Neural progenitor cell (in vitro differentiated cells): ENCODE results near the gene RAMP3. TPM values are rescaled to one million over a fixed set of nuclear protein-coding genes. Genes with fewer than 3 reads are reported as not detected.

Experiments used
- DNase-seq: peaks from one replicate; pipeline ENCODE4 v3.0.0-alpha.2; 2016; ENCODE audit warnings: low spot score
- H2AFZ ChIP-seq: fragments of 200-600 bp; sonication (generic); replicated peaks from 2 replicates; pipeline ENCODE4 v1.6.1; 2016; ENCODE audit warnings: antibody characterized with exemption
- H3F3A ChIP-seq: fragments of 200-600 bp; sonication (generic); 2 replicates; pipeline ENCODE4 v1.6.1; 2016; ENCODE audit warnings: antibody characterized with exemption, low read depth
- H3K27ac ChIP-seq: fragments of 200-600 bp; sonication (generic); 2 replicates; pipeline ENCODE4 v1.5.1; 2016; ENCODE audit warnings: mild to moderate bottlenecking
- H3K27me3 ChIP-seq: fragments of 200-600 bp; sonication (generic); 2 replicates; pipeline ENCODE4 v1.6.1; 2016; ENCODE audit warnings: mild to moderate bottlenecking, moderate library complexity
- H3K36me3 ChIP-seq: fragments of 200-600 bp; sonication (generic); 2 replicates; pipeline ENCODE4 v1.5.1; 2016
- H3K4me1 ChIP-seq: fragments of 200-600 bp; sonication (generic); 2 replicates; pipeline ENCODE4 v1.6.1; 2016; ENCODE audit warnings: mixed run types
- H3K4me2 ChIP-seq: fragments of 200-600 bp; sonication (generic); 2 replicates; pipeline ENCODE4 v1.6.1; 2016
- H3K4me3 ChIP-seq: fragments of 200-600 bp; sonication (generic); 2 replicates; pipeline ENCODE4 v1.5.1; 2016
- H3K79me2 ChIP-seq: fragments of 200-600 bp; sonication (generic); 2 replicates; pipeline ENCODE4 v1.6.1; 2016; ENCODE audit warnings: low read depth
- H3K9ac ChIP-seq: fragments of 200-600 bp; sonication (generic); 2 replicates; pipeline ENCODE4 v1.6.1; 2016
- H3K9me3 ChIP-seq: fragments of 200-600 bp; sonication (generic); 2 replicates; pipeline ENCODE4 v1.5.1; 2016; ENCODE audit warnings: low read depth
- H4K20me1 ChIP-seq: fragments of 200-600 bp; sonication (generic); 2 replicates; pipeline ENCODE4 v1.6.1; 2016; ENCODE audit warnings: low read depth
- H3K27ac Mint-ChIP-seq: 3 replicates; pipeline ENCODE4 v1.8.0; 2021; ENCODE audit warnings: mixed read lengths
- H3K27me3 Mint-ChIP-seq: 2 replicates; pipeline ENCODE4 v1.8.0; 2022; ENCODE audit warnings: low read depth, mild to moderate bottlenecking, inconsistent platforms, moderate library complexity, mixed read lengths; ENCODE audit not compliant: insufficient read depth
- H3K36me3 Mint-ChIP-seq: 3 replicates; pipeline ENCODE4 v1.8.0; 2021; ENCODE audit warnings: mixed read lengths
- H3K4me1 Mint-ChIP-seq: 3 replicates; pipeline ENCODE4 v1.8.0; 2021; ENCODE audit warnings: mixed read lengths
- H3K4me3 Mint-ChIP-seq: 3 replicates; pipeline ENCODE4 v1.8.0; 2021; ENCODE audit warnings: mild to moderate bottlenecking, moderate library complexity, mixed read lengths
- H3K9me3 Mint-ChIP-seq: 3 replicates; pipeline ENCODE4 v1.8.0; 2020; ENCODE audit warnings: mixed read lengths
- EZH2 ChIP-seq: fragments of 200-600 bp; sonication (generic); IDR thresholded peaks from 2 replicates; pipeline ENCODE4 v1.6.1; 2017; ENCODE audit warnings: antibody characterized with exemption, mild to moderate bottlenecking, moderate library complexity
- EZH2phosphoT487 ChIP-seq: fragments of 200-600 bp; sonication (generic); IDR thresholded peaks from 2 replicates; pipeline ENCODE4 v1.6.1; 2017; ENCODE audit warnings: antibody characterized with exemption
- total RNA-seq: library from RNA; depleted of rRNA; stranded (reverse); fragments of >200 nt; gene quantifications from 2 replicates; pipeline ENCODE4 v1.2.3, GENCODE V29; 2015; ENCODE audit warnings: low replicate concordance
- TF ChIP-seq, protein P1 (sequence below): fragments of 200-600 bp; sonication (generic); IDR thresholded peaks from 2 replicates; pipeline ENCODE4 v1.5.1; 2017; ENCODE audit warnings: antibody characterized with exemption, mild to moderate bottlenecking

The RAMP3 gene
- total RNA-seq, 1 donor from 2014 or later: not detected

DNA sequence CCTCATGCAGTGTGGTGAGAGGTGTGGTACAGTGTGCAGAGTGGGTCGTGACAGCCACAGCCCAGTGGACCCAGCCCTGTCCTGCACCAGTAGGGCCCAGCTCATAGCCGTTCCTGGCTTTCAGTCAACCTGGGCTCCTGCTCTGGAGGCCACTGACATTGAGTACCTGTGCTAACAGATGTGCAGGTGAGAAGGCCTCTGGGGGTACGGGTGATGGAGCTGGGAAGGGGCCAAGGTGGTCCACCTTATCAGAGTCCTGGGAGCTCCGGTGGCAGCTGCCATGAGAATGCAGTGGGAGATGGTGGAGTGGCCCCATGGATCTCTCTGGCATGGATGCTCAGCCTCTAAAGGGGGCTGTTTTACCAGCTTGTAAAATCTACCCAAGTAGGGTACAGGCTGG is 40.0 kb upstream of the RAMP3 start:
- no peaks in the 10 kb centered on the region for H3K9me3 Mint-ChIP-seq
- H3K9me3 ChIP-seq: no peaks in the 10 kb centered on the region
- no peaks in the 10 kb centered on the region for H3K36me3 Mint-ChIP-seq
- no peak overlapping the region for H2AFZ ChIP-seq
- H3K4me1 ChIP-seq: peaks cover 1% of the 10 kb centered on the region
- no peak overlapping the region for H3K27ac ChIP-seq
- no peak overlapping the region for H3K27ac Mint-ChIP-seq
- H3K4me3 ChIP-seq: no peak overlapping the region
- H3K4me3 Mint-ChIP-seq: no peak overlapping the region
- no peak overlapping the region for H3K9ac ChIP-seq
- no peaks in the 10 kb centered on the region for H3K36me3 ChIP-seq
- H4K20me1 ChIP-seq: no peaks in the 10 kb centered on the region
- H3K4me2 ChIP-seq: no peak overlapping the region
- H3K27me3 Mint-ChIP-seq: peaks cover 4% of the 10 kb centered on the region
- DNase-seq: no peak
- peaks cover 44% of the 10 kb centered on the region for H3K27me3 ChIP-seq
- TF ChIP-seq EZH2phosphoT487: no peak
- peaks cover under 1% of the 10 kb centered on the region for H3K79me2 ChIP-seq
- H3F3A ChIP-seq: peaks cover 1% of the 10 kb centered on the region
- peaks cover 3% of the 10 kb centered on the region for H3K4me1 Mint-ChIP-seq

DNA sequence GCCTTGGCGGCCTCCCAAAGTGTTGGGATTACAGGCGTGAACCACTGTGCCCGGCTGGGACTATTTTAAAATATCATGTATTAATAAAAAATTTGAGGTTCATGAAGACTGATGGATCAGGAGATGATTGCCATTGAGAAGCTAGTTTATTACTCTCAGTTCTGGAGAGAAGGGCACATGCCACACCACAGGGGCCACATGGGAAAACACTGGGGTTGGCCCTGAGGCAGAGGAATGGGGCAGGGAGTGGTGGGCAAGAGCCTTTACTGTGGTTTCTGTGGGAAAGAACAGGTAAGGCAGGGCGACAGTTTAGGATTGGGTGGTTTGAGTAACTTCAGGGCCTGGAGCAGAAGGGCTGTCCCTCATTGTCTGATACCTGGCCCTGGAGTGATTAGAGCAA is 39.3 kb upstream of the RAMP3 start:
- no peak overlapping the region for H2AFZ ChIP-seq
- H4K20me1 ChIP-seq: no peaks in the 10 kb centered on the region
- H3K4me3 ChIP-seq: no peak overlapping the region
- Mint-ChIP-seq H3K4me1 (no peaks in the 10 kb centered on the region), H3K36me3 (no peaks in the 10 kb centered on the region), H3K9me3 (no peaks in the 10 kb centered on the region), H3K27me3 (peaks cover 8% of the 10 kb centered on the region), H3K4me3 (no peak overlapping the region), H3K27ac (no peak overlapping the region)
- H3K36me3 ChIP-seq: no peaks in the 10 kb centered on the region
- TF ChIP-seq EZH2 (no peak), EZH2phosphoT487 (no peak)
- TF ChIP-seq, protein P1, sequence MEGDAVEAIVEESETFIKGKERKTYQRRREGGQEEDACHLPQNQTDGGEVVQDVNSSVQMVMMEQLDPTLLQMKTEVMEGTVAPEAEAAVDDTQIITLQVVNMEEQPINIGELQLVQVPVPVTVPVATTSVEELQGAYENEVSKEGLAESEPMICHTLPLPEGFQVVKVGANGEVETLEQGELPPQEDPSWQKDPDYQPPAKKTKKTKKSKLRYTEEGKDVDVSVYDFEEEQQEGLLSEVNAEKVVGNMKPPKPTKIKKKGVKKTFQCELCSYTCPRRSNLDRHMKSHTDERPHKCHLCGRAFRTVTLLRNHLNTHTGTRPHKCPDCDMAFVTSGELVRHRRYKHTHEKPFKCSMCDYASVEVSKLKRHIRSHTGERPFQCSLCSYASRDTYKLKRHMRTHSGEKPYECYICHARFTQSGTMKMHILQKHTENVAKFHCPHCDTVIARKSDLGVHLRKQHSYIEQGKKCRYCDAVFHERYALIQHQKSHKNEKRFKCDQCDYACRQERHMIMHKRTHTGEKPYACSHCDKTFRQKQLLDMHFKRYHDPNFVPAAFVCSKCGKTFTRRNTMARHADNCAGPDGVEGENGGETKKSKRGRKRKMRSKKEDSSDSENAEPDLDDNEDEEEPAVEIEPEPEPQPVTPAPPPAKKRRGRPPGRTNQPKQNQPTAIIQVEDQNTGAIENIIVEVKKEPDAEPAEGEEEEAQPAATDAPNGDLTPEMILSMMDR: no peak
- H3K4me1 ChIP-seq: no peaks in the 10 kb centered on the region
- no peak for DNase-seq
- no peaks in the 10 kb centered on the region for H3K79me2 ChIP-seq
- no peaks in the 10 kb centered on the region for H3K9me3 ChIP-seq
- no peaks in the 10 kb centered on the region for H3F3A ChIP-seq
- peaks cover 41% of the 10 kb centered on the region for H3K27me3 ChIP-seq
- H3K27ac ChIP-seq: no peak overlapping the region
- H3K4me2 ChIP-seq: no peak overlapping the region
- no peak overlapping the region for H3K9ac ChIP-seq

DNA sequence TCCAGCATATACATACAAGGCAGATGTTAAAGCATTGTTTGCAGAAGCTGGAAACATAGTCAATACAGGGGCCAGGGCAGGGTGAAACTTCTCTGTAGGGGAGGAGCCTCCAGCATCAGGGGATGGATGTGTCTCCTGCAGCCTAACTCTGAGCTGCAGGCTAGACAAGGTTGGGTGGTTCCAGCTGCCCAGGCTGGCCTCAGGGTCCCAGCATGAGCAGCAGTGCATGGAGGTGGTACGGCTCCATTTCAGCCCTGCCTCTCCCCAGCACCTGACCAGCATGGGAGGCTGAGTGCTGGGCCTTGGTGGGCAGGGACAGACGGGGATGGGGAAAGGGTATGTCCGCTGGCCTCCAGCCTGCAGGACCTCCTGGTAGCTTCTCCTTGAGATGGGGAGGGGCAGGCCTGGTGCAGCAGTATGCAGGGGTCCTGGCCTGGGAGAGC is 38.7 kb upstream of the RAMP3 start:
- Histone ChIP-seq H3K9ac (no peak overlapping the region), H3K4me3 (no peak overlapping the region), H4K20me1 (no peaks in the 10 kb centered on the region), H2AFZ (no peak overlapping the region), H3K4me2 (no peak overlapping the region), H3K4me1 (peaks cover 4% of the 10 kb centered on the region), H3K36me3 (no peaks in the 10 kb centered on the region), H3K27ac (no peak overlapping the region), H3K27me3 (peaks cover 35% of the 10 kb centered on the region), H3K9me3 (no peaks in the 10 kb centered on the region), H3F3A (no peaks in the 10 kb centered on the region), H3K79me2 (no peaks in the 10 kb centered on the region)
- Mint-ChIP-seq H3K36me3 (no peaks in the 10 kb centered on the region), H3K4me3 (no peak overlapping the region), H3K27me3 (peaks cover 9% of the 10 kb centered on the region), H3K27ac (no peak overlapping the region), H3K9me3 (no peaks in the 10 kb centered on the region), H3K4me1 (peaks cover 4% of the 10 kb centered on the region)
- TF ChIP-seq, protein P1: no peak
- TF ChIP-seq EZH2phosphoT487: no peak
- no peak for TF ChIP-seq EZH2
- no peak for DNase-seq

DNA sequence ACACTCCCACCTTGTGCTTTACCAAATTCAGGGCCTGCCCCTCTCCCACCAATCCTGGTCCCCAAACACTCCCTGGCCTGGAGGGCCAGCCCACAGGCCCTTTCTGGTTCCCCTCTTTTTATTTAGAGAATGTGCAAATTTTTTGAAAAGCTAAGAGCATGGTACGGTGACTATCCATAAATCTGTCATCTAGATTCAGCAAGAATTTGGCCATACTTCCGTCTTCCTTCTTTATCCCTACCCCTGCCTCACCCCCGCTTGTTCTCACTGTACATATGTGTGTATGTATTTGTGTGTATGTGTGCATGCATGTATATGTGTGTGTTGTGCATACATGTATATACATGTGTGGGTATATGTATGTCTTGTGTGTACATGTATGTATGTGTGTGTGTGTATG is 38.0 kb upstream of the RAMP3 start:
- no peaks in the 10 kb centered on the region for H3K9me3 Mint-ChIP-seq
- Histone ChIP-seq H3K79me2 (no peaks in the 10 kb centered on the region), H3K27me3 (peaks cover 29% of the 10 kb centered on the region), H3K4me3 (no peak overlapping the region), H3K27ac (no peak overlapping the region), H2AFZ (no peak overlapping the region), H3K36me3 (no peaks in the 10 kb centered on the region), H3K9ac (no peak overlapping the region), H4K20me1 (no peaks in the 10 kb centered on the region), H3F3A (no peaks in the 10 kb centered on the region), H3K4me2 (no peak overlapping the region), H3K9me3 (no peaks in the 10 kb centered on the region), H3K4me1 (peaks cover 9% of the 10 kb centered on the region)
- H3K4me3 Mint-ChIP-seq: no peak overlapping the region
- H3K27me3 Mint-ChIP-seq: peaks cover 6% of the 10 kb centered on the region
- H3K36me3 Mint-ChIP-seq: no peaks in the 10 kb centered on the region
- no peak for TF ChIP-seq EZH2phosphoT487
- TF ChIP-seq, protein P1: no peak
- no peak for TF ChIP-seq EZH2
- peaks cover 4% of the 10 kb centered on the region for H3K4me1 Mint-ChIP-seq
- DNase-seq: no peak
- no peak overlapping the region for H3K27ac Mint-ChIP-seq
